Suppressor macrophage (primary cell): ENCODE results near the gene RMND1.
A peak's percentile ranks its signal among the peaks of the same experiment; 100 is the strongest.
"Not testable (repeated sequence)": the region's sequence is repeated elsewhere in the genome, so short reads cannot be mapped to it uniquely, and the experiment has no call there.

Experiments
- DNase-seq, 4 experiments: peaks; one replicate each; pipeline ENCODE4 v3.0.0-alpha.2; 2020 to 2022
- total RNA-seq, 17 experiments: gene quantifications; one replicate each; lab custom pipeline; 2026; ENCODE audit warnings: mixed read lengths in 6 of 17, inconsistent platforms in 3 of 17; lab: John Stamatoyannopoulos, UW

RMND1 gene, protein sequence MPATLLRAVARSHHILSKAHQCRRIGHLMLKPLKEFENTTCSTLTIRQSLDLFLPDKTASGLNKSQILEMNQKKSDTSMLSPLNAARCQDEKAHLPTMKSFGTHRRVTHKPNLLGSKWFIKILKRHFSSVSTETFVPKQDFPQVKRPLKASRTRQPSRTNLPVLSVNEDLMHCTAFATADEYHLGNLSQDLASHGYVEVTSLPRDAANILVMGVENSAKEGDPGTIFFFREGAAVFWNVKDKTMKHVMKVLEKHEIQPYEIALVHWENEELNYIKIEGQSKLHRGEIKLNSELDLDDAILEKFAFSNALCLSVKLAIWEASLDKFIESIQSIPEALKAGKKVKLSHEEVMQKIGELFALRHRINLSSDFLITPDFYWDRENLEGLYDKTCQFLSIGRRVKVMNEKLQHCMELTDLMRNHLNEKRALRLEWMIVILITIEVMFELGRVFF
- 4.6 to 33.7 (median 19.0) reads per million in 17 experiments for total RNA-seq

DNA sequence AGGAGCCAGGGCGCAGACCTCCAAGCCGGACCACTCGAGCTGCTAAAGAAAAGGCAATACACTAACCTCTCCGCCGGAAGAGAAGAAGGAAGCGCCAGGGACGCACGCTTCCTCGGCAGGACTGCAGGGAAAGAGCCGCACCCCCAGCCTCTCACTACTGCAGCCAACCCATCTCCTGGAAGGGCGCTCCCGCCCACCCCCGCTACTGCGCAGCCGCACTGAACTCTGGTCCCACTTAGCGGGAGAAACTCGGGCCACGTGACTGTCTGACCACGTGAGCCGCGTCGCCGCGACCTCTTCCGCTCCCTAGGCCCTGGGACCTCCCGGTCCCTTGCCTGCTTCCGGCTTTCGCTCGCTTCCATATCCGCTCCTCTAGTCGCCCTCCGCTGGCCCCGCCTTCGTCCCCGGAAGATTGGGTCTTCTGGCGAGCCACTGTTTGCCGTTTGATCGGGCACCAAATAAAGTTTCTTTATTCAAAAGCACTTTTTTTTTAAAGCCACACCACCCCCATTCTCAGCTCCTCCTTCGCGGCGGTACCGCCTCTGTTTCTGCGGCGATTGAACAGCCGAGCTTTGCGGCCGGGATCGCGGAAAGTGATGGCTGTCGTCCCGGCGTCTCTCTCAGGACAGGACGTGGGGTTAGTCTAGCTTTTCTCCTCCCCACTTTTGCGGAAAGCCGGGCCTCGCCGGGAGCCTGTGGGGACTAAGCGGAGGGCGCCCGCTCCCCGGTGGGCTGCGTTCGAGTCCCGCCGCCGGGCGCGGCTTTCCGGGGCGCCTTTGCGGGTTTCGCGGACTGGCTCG is at the start of gene RMND1:
Gene RMND1, minus strand, starts transcription at position 177 of the 800 bp plus-strand sequence. CDS start 6,315 bp downstream, outside the sequence.
- DNase-seq = peak; percentile 100

DNA sequence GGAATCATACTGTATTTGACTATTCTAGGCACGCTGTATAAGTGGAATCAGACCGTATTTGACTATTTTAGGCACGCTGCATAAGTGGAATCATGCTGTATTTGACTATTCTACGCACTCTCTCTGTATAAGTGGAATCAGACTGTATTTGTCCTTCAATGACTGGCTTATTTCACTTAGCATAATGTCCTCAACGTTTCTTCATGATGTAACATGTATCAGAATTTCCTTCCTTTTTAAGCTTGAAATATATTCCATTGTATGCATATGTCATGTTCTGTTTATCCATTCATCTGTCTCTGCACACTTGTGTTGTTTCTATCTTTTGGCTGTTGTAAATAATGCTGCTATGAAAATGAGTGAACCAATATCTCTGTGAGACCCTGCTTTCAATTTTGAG is 47.6 kb upstream of the RMND1 start:
- peak in 2 of 4 experiments; percentile 35 to 44 for DNase-seq

DNA sequence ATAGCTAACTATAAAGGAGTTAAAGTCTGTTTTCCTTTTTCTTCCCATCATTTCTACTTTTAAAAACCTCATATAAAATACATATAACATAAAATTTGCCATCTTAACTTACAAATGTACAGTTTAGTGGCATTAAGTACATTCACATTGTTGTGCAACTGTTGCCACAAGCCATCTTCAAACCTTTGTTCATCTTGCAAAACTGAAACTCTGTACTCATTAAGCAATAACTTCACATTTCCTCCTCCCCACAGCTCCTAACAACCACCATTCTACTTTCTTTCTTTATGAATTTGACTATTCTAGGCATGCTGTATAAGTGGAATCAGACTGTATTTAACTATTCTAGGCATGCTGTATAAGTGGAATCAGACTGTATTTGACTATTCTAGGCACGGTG is 46.4 kb upstream of the RMND1 start:
- DNase-seq = peak; percentile 41 to 82 (median 64)

DNA sequence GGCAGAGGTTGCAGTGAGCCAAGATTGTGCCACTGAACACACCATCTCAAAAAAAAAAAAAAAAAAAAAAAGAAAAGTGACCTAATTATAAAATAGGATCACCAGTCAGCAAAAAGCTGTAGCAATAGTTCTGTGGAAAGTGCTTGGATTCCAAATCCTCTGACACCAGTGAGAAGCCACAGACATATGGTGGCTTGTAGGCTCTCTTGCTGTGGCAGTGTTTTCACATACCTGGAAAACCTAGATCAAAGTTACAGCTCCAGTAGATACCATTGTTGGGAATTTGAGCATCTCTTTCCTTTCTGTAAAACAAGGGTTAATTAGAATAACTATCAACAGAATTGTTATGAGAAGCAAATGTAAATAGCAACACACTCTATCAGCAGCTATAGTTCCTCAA is 46.0 kb upstream of the RMND1 start:
- peak; percentile 27 to 61 (median 48) for DNase-seq

DNA sequence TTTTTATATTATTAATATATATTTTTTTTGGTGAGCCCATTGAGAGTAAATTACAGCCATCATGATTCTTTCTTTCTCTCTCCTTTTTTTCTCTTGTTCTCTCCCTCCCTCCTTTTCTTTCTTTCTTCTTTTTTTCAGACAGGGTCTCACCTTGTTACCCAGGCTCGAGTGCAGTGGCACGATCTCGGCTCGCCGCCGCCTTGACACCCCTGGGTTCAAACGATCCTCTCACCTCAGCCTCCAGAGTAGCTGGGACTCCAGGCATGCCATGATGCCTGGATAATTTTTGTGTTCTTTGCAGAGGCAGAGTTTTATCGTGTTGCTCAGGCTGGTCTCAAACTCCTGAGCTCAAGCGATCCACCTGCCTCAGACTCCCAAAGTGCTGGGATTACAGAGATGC is 43.5 kb upstream of the RMND1 start:
- DNase-seq = no peak

DNA sequence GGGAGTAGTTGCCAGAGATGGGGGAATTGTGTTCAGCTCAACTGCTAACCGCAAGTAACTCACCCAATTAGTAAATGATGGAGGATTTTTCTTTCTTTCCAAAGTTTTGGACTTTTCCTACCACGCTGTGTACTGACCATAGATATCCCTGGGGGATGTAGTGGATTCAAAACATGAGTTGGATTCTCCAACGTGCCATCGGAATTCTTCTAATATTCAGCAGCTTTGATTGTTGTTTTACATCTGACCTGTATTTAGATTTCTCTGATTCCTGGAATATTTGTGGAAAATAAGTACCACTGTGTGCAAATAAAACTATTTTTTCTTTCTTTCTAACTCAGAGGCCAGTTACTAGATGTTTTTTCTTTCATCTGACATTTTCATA is 43.0 kb upstream of the RMND1 start:
- DNase-seq = no peak

DNA sequence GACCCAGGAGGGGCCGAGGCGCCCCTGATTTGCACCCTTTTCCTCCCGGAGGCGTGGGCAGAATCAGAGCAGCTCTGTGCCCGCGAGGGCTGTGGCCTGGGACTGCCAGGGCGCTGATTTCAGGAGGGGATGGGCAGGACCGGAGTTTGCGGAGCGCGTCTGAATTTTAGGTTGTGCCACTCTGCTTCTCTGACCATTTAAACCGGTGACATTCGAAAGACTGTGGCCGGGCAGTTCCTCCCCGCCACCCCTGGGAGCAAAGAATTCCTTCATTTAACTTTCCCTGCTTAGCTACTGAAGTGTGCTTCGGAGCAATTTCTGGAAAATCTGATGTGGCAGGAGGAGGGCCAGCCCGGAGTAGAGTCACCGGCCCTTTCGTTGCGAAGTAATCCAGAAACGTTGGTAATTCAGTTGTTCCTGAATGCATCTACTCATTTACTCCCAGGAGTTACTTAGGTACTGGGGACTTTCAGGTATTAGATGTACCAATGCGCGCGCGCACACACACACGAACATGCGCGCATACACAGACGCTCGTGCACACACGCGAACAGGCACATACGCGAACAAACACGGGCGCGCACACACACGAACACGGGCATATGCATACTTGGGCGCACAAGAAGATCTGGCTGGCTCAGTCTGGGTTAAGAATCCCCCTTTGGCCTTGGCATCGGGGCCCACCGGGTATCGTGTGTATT is 42.5 kb upstream of the RMND1 start:
- peak; percentile 45 to 67 (median 58) for DNase-seq

DNA sequence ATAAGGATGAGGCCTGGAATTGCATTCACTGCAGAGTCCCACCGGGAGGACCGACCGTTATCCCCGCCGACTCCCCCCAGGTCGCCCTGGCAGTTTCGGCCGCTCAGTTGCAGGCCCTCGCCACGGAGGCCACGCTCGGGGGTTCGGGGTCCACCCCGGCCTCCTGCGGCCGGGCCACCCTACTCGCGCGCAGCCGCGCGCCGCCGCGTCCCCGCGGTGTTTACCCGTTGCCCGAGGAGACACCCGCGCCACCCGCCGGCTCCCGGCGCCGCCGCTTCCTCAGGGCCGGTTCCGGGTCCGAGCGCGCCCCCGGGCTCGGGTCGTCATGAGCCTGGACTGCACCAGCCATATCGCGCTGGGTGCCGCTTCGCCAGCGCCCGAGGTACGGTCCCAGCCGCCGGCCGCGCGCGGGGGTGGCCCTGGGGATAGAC is 41.9 kb upstream of the RMND1 start, which contains the start of gene CCDC170:
Gene CCDC170, plus strand, starts transcription at position 214 of the 431 bp plus-strand sequence. Its CDS starts 112 bp downstream, at position 326.
- peak; percentile 58 to 86 (median 72) for DNase-seq

DNA sequence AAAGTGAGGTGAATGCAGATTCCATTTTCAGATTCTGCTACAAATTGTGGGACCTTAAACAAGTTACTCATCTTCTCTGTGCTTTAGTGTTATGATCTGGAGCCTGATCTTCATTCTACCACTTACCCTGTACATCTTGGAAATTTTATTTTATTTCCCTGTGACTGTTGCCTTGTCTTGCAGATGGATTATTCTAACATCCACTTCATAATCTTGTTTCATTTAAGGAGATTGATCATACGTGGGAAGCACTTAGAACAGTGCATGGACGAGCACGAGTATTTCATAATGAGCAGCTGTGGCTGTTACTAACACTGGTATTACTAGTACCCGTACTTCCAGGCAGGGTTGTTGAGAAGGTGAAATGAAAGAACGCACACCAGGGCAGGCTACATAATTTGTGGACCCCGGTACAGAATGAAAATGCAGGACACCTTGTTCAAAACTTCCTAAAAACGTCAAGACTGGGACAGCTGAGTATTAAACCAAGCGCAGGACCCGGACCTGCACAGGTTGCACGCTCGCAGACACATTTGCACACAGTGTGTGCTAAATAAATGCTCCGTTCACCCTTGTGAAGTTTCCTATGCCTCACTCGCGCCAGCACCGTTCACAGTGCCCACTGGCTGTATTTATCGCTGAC is 41.4 kb upstream of the RMND1 start:
- peak in 1 of 4 experiments; percentile 24 for DNase-seq

DNA sequence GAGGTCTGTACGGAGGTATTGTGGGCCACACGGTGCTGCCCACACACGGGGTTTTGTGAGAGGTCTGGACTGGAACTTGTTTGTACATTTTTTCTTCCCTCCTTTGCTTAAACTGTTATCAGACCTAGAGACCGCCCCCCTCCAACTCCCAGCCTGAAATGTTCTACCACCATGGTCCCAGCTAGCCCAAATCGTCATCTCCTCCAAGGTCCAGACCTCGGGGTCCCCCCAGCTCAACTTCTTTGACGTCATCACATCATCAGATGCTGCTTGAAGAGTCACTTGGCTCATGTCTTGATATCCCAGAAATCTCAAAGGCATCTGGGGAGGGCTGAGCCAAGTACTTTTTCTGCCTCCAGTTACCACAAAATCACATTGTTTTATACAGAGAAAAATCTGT is 39.1 kb upstream of the RMND1 start:
- no peak for DNase-seq

DNA sequence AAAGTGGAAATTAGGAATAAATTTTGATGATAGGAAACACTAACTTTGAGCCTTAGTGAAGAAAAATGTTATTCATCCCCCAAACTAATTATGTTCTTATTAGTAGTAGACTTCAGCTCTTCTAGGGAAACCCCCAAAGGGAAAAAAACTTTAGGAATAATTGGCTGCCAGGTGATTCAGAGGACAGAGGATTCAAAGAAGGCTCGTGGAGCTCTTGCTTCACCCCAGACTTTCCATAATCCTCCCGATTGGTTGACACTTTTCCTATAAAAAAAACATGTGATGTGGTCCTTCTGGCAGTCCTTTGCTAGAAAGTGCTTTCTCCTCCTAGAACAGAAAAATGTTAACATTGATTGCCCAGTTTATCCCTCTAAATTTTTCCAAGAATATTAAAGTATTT is 36.3 kb upstream of the RMND1 start:
- no peak for DNase-seq

DNA sequence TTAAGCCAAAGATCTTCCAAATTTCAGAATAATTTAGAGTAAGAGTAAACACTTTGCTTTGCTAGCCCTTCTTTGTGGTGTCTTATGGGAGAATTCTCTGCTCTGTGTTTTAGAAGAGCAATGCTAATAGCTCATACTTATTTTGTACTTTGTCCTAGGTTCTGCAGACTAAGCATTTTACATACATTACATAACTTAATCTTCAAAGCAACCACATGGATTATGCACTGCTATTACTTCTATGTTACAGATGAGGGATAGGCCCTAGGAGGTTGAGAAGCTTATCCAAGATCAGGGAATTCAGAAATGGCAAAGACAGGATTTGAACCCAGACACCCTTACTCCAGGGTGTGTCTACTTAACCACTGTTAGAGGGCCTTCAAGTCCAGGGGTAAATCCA is 32.1 kb upstream of the RMND1 start:
- peak in 2 of 4 experiments; percentile 26 to 52 for DNase-seq

DNA sequence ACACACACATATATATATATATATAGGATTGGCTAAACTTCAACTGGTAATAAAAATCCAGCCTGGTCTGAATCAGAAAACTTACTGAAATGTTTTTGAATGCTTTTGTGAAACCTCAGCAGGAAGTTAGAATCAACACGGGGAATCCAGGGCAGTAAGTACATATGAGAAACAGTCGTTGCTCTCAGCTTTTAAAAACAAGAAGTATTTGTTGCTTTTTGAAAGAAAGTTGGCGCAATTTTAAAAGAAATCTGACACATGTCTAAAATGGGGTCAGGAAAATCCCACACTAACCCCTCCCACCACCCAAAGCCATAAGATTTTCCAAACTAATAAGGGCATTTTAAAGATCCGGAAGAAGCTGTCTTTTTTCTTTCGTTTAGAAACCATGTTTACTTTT is 30.4 kb upstream of the RMND1 start:
- DNase-seq = peak; percentile 53 to 91 (median 76)

DNA sequence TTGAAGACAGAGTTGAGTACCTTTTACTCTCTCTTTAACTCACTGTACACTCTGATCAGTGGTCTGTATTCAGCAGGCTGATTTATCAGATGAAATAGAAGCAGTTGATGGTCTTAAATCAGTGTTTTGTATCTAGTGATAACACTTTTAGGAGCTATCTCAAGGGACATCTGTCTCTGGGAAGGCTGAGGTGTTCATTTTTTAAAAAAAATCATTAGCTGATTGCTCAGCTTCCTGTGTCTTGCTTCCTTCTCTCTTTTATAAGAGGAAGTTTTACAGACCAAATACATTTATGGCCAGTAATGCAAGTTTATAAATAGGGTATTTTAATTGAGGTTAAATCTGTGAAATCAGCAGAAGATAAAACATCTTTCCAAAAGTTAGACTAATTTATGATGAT is 29.9 kb upstream of the RMND1 start:
- peak in 3 of 4 experiments; percentile 38 to 71 (median 66) for DNase-seq

DNA sequence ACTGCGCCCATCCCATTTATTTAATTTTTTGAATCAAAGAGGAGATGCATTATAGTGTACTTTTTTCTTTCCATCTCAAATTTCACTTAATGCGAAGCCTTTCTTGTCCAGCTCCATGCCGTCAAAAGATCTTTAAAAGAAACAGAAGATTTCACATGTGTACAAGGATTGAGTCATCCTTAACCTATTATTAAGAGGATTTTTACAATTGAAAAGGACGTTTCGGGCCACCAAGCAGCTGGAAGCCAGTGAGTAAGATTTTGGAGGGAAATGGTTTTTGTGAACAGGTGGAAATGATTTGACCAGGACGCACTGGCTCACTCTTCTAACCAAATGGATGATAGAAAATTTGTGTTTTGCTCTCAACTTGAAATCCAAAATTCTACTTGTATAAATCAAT is 26.7 kb upstream of the RMND1 start:
- DNase-seq = no peak

DNA sequence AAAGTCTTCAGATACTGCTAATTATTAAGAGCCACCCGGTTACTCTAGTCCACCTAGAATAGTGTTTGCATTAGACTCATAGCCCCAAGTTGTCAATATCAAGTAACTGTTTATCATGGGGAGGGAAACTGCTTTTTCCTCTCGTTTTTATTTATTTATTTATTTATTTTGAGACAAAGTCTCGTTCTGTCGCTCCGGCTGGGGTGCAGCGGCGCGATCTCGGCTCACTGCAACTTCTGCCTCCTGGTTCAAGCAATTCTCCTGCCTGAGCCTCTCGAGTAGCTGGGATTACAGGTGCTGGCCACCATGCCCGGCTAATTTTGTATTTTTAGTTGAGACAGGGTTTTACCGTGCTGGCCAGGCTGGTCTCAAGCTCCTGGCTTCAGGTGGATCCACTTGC is 25.8 kb upstream of the RMND1 start:
- no peak for DNase-seq

DNA sequence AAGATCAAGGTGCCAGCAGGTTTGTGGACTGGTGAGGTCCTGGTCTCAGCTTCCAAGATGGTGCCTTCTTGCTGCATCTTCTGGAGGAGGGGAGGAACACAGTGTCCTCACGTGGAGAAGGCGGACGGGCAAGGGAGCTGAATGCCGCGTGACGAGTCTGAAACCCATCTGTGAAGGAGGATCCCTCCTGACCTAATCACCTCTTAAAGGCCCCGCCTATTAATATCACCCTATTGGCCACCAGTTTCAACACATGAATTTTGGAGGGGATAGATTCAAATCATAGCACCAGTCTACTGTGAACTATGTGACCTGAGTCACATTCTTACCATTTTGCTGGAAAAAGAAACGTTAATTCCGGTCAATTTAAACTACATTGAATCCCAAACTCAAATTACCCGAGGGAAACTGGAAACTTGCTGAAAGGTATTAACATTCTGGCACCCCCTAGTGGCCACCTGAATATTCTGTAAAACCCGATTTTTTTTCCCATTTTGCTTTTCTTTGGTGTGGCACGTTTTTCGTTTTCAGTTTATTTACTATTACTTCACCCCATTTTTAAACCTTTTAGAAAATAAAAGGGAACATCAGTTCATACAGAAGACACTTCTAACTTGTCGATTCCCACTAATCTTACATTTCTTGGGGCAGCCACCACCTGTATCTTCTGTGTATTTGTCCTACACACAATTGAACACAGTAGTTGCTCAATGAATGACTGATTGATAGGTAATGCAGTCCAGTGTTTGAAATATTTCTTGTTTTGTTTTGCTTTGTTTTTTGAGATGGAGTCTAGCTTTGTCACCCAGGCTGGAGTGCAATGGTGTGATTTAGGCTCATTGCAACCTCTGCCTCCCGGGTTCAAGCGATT is 24.0 kb upstream of the RMND1 start:
- DNase-seq = peak; percentile 47 to 74 (median 56)

DNA sequence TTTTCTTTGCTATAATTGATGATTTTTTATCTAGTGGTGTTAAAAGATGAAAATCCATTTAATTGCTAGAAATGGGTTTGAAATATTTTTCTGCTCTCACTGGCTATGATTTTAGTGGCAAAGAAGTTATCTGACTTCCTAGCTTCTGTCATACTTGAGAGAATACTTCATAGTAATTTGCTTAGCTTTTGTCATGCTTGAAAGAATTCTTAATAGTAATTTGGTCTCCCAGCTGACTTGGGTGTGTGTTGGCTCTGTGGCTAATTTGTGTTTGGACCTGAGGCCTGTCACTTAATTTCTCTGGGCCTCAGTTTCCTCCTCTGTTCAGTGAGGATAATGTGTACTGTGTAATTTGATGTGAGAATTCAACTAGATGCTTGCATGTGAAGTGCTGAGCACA is 12.8 kb upstream of the RMND1 start:
- DNase-seq = no peak

DNA sequence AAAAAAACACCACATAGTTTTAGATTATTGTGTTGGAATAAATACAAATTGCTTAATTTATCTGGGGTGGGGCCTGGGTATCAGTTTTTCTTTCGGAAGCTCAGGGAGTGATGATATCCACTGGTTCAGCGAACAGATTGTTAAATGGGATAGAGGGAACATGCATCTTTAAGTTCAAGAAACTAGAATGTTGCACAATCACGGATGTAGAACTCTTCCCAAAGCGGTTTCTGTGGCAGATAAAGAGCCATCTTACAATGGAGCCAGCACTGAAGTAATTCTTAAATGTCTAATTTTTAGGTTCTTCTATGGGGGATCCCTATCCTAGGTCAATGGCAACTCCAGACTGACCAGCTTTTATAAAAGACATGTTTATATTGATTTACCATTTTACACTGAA is 9.7 kb upstream of the RMND1 start:
- DNase-seq = no peak

DNA sequence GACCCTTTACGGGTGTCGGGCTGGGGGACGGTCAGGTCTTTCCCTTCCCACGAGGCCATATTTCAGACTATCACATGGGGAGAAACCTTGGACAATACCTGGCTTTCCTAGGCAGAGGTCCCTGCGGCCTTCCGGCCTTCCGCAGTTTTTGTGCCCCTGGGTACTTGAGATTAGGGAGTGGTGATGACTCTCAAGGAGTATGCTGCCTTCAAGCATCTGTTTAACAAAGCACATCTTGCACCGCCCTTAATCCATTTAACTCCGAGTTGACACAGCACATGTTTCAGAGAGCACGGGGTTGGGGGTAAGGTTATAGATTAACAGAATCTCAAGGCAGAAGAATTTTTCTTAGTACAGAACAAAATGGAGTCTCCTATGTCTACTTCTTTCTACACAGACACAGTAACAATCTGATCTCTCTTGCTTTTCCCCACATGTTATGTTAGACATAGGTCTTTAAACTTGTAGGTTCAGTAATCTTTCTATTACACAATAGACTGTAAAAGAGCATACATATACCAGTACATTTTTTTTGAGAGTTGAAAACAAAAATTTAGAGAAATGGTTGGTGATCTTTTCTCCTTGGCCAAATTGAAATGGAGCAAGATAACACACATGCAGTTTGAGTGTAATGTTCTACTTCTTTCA is 3.9 kb upstream of the RMND1 start:
- DNase-seq = not testable (repeated sequence)
